T follicular helper cell (primary cell): ENCODE data around the gene C20orf141.
A peak's percentile ranks its signal among the peaks of the same experiment; 100 is the strongest.
"Not testable (repeated sequence)": the region's sequence is repeated elsewhere in the genome, so short reads cannot be mapped to it uniquely, and the experiment has no call there.

Experiments
- DNase-seq: peaks from one replicate; pipeline ENCODE4 v3.0.0-alpha.2; 2020; ENCODE audit warnings: low read depth

Gene C20orf141

GRCh38 chr20:2820896-2821869 lies 6.4 kb downstream of the C20orf141 start:
- DNase-seq = no peak

- peak; percentile 18 for DNase-seq
Measured at GRCh38 chr20:2822073-2822472, 7.3 kb downstream of the C20orf141 start.

GRCh38 chr20:2825761-2826160 lies 11.0 kb downstream of the C20orf141 start:
- no peak for DNase-seq

GRCh38 chr20:2826655-2827054 lies 11.9 kb downstream of the C20orf141 start:
- no peak for DNase-seq

- no peak for DNase-seq
Measured at GRCh38 chr20:2829376-2829775, 14.6 kb downstream of the C20orf141 start.

GRCh38 chr20:2831206-2831605 lies 16.4 kb downstream of the C20orf141 start:
- DNase-seq = not testable (repeated sequence)

GRCh38 chr20:2833761-2834160 lies 19.0 kb downstream of the C20orf141 start:
- no peak for DNase-seq

- no peak for DNase-seq
Measured at GRCh38 chr20:2834401-2835110, 19.8 kb downstream of the C20orf141 start.

- no peak for DNase-seq
Measured at GRCh38 chr20:2835331-2835796, 20.6 kb downstream of the C20orf141 start.

- no peak for DNase-seq
Measured at GRCh38 chr20:2836035-2836434, 21.2 kb downstream of the C20orf141 start.

- DNase-seq = no peak
Measured at GRCh38 chr20:2837221-2837960, 22.6 kb downstream of the C20orf141 start.

- DNase-seq = no peak
Measured at GRCh38 chr20:2838170-2838797, 23.5 kb downstream of the C20orf141 start.

- no peak for DNase-seq
Measured at GRCh38 chr20:2838847-2839671, 24.3 kb downstream of the C20orf141 start.

- DNase-seq = no peak
Measured at GRCh38 chr20:2839732-2840137, 24.9 kb downstream of the C20orf141 start.

GRCh38 chr20:2840138-2840966 lies 25.6 kb downstream of the C20orf141 start, which contains the start of the genes PCED1A and VPS16:
TSS of gene PCED1A (minus strand) at chr20:2840655. CDS start at chr20:2839912, 743 bp downstream.
TSS of gene VPS16 (plus strand) at chr20:2840745. CDS start at chr20:2840775, 30 bp downstream.
- peak; percentile 82 for DNase-seq

- no peak for DNase-seq
Measured at GRCh38 chr20:2840967-2841531, 26.3 kb downstream of the C20orf141 start.

- no peak for DNase-seq
Measured at GRCh38 chr20:2845607-2846006, 30.8 kb downstream of the C20orf141 start.

- DNase-seq = no peak
Measured at GRCh38 chr20:2846698-2847097, 31.9 kb downstream of the C20orf141 start.

- no peak for DNase-seq
Measured at GRCh38 chr20:2847802-2848201, 33.0 kb downstream of the C20orf141 start.
